Measurements from ENCODE around the gene IGFBP3.

The IGFBP3 gene

GRCh38 chr7:45921699-45922519, 837 bp upstream of the IGFBP3 start:
- no peak for DNase-seq

GRCh38 chr7:45921381-45921698, 268 bp upstream of the IGFBP3 start:
- DNase-seq: no peak

- DNase-seq: no peak
Measured at GRCh38 chr7:45919993-45920459, 1.0 kb downstream of the IGFBP3 start.

DNA sequence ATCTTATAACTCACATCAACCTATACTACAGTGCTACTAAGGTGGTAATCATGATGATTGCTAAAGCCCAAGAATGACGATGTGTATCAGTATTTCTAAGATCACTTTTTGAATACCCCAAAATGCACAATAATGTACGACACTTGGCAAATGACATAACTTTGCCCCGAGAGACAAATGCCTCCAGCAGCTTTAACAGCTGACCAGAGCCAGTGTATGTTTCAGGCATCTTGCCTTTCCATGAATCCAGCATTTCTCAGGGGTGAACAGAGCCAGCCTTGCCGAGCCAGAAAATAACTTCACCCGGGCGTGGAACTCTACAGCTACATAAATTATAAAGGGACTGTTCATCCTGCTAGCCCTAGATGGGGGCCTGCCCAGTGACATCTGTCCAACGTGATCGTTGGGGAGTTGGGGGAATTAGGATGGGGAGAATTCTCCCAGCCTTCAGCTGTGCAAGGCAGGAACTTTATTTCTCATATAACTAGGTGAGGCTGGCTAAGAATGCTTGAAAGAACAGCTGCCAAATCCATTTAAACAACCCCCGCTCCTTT, 1.8 kb downstream of the IGFBP3 start:
- no peak for DNase-seq

- no peak for DNase-seq
Measured at GRCh38 chr7:45918556-45918955, 2.5 kb downstream of the IGFBP3 start.

- DNase-seq: no peak
Measured at GRCh38 chr7:45917658-45918057, 3.4 kb downstream of the IGFBP3 start.

- DNase-seq: no peak
Measured at GRCh38 chr7:45917064-45917463, 4.0 kb downstream of the IGFBP3 start.

DNA sequence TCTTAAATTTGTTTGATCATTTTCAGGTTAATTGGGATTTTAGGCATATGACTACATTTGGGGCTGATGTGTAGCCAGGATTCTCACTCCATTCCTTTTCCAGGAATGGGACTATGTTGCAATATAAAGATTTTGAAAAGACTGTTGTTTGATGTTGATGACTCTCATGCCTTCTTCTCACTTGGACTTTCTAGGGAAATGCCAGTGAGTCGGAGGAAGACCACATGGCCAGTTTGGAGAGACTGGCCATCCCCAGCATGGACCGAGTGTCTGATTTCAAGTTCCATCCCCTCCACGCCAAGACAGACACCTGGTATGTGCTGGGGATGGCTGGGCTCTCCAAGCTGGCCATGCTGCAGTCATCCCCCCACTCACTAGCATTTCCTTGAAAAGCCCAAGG, 5.5 kb downstream of the IGFBP3 start:
- no peak for DNase-seq

DNA sequence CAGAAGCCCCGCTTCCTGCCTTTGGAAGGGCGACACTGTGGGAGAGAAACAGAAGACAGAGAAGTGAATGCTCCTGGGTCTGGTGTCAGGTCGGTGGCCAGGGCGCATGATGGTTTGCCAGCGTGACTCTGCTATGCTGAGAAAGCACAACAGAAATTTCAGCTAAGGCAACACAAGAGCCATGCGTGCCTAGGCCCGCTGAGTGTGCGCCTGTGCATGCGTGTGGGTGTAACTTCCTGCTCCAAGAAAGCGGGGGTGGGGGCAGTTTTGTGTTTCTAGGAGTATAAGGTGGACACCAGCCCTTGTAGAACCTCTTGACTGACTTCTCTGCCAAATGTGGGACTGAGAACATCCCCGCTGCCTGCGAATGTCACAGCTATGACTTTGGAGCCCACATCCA, 6.2 kb downstream of the IGFBP3 start:
- DNase-seq: no peak

GRCh38 chr7:45912972-45913371, 8.1 kb downstream of the IGFBP3 start:
- DNase-seq: no peak

DNA sequence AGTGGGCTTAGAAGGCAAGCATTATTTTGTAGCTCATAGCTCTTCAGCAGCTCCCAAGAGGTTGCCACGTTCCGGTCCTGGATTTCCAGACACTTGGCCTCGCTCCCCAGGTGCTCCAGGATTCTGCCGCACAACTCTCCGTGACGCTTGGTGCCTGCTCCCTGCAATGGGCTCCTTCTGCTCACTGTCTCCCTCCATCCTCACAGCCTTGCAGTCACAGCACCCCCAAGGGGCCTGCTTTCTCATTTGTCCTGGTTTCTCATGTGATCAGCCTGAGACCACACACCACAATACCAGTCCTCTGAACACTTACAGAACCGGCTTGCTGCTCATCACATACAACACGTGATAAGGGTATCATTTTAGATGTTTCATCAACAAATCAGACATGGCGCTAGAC, 9.8 kb downstream of the IGFBP3 start:
- no peak for DNase-seq

DNA sequence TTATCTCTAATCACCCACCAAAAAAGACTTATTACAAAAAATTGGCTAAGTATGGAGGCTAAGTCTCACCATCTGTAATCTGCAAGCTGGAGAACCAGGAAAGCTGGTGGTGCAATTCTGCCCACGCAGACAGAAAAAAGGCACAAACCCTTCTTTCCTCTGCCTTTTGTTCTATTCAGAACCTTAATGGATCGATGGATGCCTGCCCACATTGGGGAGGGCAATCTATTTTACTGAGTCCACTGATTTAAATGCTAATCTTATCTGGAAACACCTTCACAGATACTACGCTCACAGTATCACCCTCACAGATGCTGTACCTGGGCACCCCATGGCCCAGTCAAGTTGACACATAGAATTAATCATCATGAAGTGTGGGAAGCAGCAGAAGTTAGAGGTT, 10.2 kb downstream of the IGFBP3 start:
- DNase-seq: no peak

GRCh38 chr7:45909561-45909960, 11.5 kb downstream of the IGFBP3 start:
- no peak for DNase-seq

GRCh38 chr7:45902820-45903219, 18.3 kb downstream of the IGFBP3 start:
- DNase-seq: no peak

- no peak for DNase-seq
Measured at GRCh38 chr7:45901566-45901965, 19.5 kb downstream of the IGFBP3 start.

DNA sequence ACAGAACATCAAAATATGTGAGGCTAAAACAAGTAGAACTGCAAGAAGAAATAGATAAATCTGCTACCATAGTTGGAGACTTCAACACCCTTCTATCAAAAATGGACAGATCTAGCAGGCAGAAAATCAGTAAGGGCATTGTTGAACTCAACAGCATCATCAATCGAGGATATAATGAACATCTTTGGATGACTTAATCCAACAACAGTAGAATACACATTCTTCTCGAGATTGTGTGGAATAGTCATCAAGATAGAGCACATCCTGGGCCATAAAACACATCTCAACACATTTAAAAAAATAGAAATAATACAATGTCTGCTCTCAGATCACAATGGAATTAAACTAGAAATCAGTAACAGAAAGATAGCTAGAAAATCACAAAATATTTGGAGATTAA, 22.9 kb downstream of the IGFBP3 start:
- DNase-seq: no peak

- no peak for DNase-seq
Measured at GRCh38 chr7:45897042-45897690, 23.9 kb downstream of the IGFBP3 start.

DNA sequence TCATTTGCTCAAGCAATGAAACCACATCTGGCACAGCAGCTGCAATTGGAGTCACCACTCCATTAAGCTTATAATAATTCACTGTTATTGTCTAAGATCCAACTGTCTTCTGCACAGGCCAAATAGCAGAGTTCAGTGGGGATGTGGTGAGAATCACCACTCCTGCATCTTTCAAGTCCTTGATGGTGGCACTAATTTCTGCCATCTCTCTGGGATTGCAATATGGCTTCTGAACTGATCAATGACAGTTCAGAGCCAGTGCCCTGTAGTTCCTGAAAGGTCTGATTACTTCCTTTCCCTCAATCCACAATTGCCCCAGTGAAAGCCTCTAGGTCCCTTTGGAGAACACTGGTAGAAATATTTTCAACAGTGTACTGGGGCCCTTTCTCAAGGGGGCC, 26.4 kb downstream of the IGFBP3 start:
- no peak for DNase-seq

DNA sequence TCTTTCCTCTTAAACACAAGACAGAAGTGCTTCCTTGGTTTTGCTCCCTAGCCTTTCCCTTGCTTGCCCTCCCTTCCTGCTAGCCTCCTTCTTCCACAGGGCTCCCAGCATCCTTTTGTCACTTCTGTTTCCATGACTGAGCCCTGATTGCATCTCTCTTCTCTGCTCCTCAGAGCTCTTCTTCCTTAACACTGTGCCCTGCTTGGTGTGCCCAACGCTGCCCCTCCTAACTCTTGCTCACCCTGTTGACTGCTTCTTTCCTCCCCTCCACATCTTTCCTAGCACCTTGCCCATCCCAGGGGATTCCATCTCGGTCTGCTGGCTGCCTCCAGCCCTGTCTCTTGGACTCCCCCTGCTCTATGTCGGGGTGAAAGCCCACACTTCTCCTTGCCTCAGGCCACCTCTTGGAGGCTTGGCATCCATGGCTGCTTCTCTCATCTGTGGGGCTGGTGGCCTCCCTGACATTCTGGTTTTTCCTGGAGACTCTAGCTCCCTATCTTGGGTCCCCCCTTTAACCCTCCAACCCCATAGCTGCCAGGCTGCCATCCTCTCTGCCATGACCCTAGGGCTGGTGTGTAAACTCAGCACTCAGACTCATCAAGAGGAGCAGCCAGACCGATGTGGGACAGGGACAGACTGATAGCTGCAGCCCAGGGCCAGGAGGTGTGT, 26.9 kb downstream of the IGFBP3 start:
- DNase-seq: no peak

DNA sequence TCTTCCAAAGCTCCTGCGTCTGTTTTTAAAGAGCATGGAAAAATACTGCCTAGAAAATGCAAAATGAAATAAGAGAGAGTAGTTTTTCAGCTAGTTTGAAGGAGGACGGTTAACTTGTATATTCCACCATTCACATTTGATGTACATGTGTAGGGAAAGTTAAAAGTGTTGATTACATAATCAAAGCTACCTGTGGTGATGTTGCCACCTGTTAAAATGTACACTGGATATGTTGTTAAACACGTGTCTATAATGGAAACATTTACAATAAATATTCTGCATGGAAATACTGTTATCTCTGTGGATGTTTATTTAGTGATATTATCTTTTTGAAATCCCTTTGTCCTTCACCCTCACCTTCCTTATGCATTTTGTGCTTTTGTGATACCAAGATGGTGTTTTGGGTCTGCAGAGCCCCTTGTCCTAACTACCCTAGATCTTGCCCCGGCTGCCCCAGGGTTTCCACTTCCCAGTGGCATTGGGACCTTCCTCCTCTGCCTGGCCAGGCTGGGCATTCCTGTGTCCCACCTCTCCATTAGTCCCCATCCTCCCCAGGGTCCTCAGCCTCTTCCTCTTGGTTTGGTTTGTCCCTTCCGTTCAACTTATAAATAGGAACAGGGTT, 27.6 kb downstream of the IGFBP3 start:
- DNase-seq: no peak

DNA sequence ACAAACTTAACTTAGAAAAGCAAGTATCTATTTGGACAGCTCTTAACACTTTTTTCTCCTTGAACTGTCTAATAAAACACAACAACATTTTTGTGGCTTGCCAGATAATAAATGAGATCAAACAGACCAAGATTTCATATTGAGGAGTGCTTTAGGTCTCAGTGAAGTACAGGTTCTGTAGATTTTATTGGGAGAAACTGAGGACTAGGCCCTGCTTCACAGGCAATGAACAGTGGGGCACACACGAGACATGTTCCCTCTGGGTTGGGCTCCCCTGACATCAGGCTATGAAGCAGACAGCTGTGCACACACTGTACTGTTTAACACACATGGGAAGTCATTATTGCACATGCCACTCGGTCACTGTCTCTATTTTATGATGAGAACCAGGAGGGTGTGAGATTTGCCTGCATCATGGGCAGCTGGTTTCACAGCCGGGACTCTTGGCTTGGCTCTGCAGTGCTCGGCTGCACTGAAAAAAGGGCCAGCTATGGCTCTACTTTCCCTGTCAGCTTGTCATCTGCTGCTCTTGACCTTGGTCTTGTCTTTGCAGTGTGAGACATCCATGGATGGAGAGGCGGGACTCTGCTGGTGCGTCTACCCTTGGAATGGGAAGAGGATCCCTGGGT, 28.6 kb downstream of the IGFBP3 start:
- no peak for DNase-seq

- no peak for DNase-seq
Measured at GRCh38 chr7:45891462-45892402, 29.3 kb downstream of the IGFBP3 start.

Data from cerebellar nuclear complex (tissue), 1 donor.